Measurements from ENCODE around the gene PHF14. TPM values are rescaled to one million over a fixed set of nuclear protein-coding genes. Genes with fewer than 3 reads are reported as not detected.

The PHF14 gene
- total RNA-seq, 1 experiment from 2014 or later, result 50.8 TPM

- Mint-ChIP-seq H3K4me1 (peaks cover 10 to 13% of the 10 kb centered on the region in 2 experiments), H3K36me3 (ENCODE audit: insufficient read depth in 1 of 3, low read depth in 3 of 3) (peaks cover 2 to 19% (median 14%) of the 10 kb centered on the region in 3 experiments; a peak in 6 of 7 replicates), H3K27me3 (ENCODE audit: low read depth) (peaks cover 78% of the 10 kb centered on the region), H3K9me3 (peaks cover 34 to 37% of the 10 kb centered on the region in 2 experiments), H3K4me3 (no peak overlapping the region), H3K27ac (no peak overlapping the region)
- no peak for TF ChIP-seq CTCF (conservative IDR thresholded peaks at IDR 0.05)
- no peaks in the 10 kb centered on the region for H3K79me1 ChIP-seq (ENCODE audit: insufficient read depth, low read depth, low read length, poor library complexity, severe bottlenecking)
- H2AK5ac ChIP-seq (ENCODE audit: insufficient read length, low read length), result no peak overlapping the region
- no peak overlapping the region for H4K8ac ChIP-seq (replicated peaks; ENCODE audit: insufficient read length, low read depth, low read length)
- no peak overlapping the region for H2BK15ac ChIP-seq (ENCODE audit: low read depth, low read length)
- peaks cover 18% of the 10 kb centered on the region for H3K27me3 ChIP-seq (ENCODE audit: insufficient read depth, low read length)
- H3K4me1 ChIP-seq (ENCODE audit: insufficient read depth, low read length), result no peaks in the 10 kb centered on the region
- no peak overlapping the region for H3K18ac ChIP-seq (ENCODE audit: insufficient read length, low read depth, low read length)
- no peak overlapping the region for H2AFZ ChIP-seq (ENCODE audit: low read length)
- no peak overlapping the region for H3K14ac ChIP-seq (ENCODE audit: insufficient read depth, low read length)
- no peaks in the 10 kb centered on the region for H3K23me2 ChIP-seq (ENCODE audit: insufficient read length, low read depth, low read length, poor library complexity, severe bottlenecking)
- H3K23ac ChIP-seq (ENCODE audit: insufficient read length, low read depth, low read length), result no peak overlapping the region
- H3K4ac ChIP-seq (ENCODE audit: low read depth, low read length), result no peak overlapping the region
- no peak overlapping the region for H2BK20ac ChIP-seq (ENCODE audit: low read depth, low read length, poor library complexity, severe bottlenecking)
- no peak overlapping the region for H3K9ac ChIP-seq (ENCODE audit: extremely low read depth, insufficient read length, low read length)
- H2BK120ac ChIP-seq (ENCODE audit: low read depth, low read length, poor library complexity, severe bottlenecking), result no peak overlapping the region
- H3T11ph ChIP-seq (ENCODE audit: low read length), result no peak overlapping the region
- no peak overlapping the region for H3K27ac ChIP-seq (ENCODE audit: insufficient read length, low read depth, low read length)
- no peak overlapping the region for H4K5ac ChIP-seq (ENCODE audit: insufficient read length, low read depth, low read length)
- DNase-seq, result no peak
- no peak overlapping the region for H2BK12ac ChIP-seq (ENCODE audit: insufficient read length, low read depth, low read length)
- no peaks in the 10 kb centered on the region for H3K79me2 ChIP-seq (ENCODE audit: insufficient read depth, low read length)
- no peak overlapping the region for H3K4me2 ChIP-seq (ENCODE audit: insufficient read depth, insufficient read length, low read length)
- H3K9me3 ChIP-seq (ENCODE audit: control insufficient read depth, low read depth, low read length), result no peaks in the 10 kb centered on the region
- no CpG with 5 or more reads among the region's 10 CpGs for WGBS (ENCODE audit: extremely low coverage, insufficient read length, low lambda C conversion rate)
- no peaks in the 10 kb centered on the region for H4K20me1 ChIP-seq (ENCODE audit: control insufficient read depth, insufficient read depth, insufficient read length)
- H3K56ac ChIP-seq (ENCODE audit: insufficient read length, low read depth, low read length), result no peak overlapping the region
- no peak overlapping the region for H4K91ac ChIP-seq (ENCODE audit: insufficient read length, low read depth, low read length)
- H2BK5ac ChIP-seq (ENCODE audit: insufficient read length, low read length), result no peak overlapping the region
These were observed 207.9 kb downstream of the PHF14 start for GRCh38 chr7:11181590-11181989.

Data from H9 (cell line).